ENCODE measurements around the gene BANP.

DNA sequence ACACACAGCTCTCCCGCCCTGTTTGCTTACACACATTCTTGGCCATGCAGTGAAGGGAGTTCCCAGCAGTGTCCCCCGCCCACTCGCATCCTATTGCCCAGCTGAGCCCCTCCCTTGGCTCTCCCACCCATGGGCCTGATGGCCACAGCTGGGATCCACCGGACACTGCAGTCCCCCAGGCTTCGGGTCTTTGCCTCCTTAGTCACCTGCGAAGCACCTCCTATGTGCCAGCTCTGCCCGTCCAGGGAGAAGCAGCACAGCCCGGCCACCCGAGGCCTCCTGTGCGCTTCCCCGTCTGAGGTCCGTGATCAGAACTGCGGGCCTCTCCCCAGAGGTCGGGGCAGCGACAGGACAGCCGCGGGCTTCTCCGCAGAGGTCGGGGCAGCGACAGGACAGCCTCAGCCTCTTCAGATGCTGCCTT is 136.9 kb downstream of the BANP start:
- no peak for TF ChIP-seq EZH2phosphoT487 (IDR thresholded peaks at IDR 0.05; ENCODE audit: borderline replicate concordance, low read length)
- TF ChIP-seq, protein P1, sequence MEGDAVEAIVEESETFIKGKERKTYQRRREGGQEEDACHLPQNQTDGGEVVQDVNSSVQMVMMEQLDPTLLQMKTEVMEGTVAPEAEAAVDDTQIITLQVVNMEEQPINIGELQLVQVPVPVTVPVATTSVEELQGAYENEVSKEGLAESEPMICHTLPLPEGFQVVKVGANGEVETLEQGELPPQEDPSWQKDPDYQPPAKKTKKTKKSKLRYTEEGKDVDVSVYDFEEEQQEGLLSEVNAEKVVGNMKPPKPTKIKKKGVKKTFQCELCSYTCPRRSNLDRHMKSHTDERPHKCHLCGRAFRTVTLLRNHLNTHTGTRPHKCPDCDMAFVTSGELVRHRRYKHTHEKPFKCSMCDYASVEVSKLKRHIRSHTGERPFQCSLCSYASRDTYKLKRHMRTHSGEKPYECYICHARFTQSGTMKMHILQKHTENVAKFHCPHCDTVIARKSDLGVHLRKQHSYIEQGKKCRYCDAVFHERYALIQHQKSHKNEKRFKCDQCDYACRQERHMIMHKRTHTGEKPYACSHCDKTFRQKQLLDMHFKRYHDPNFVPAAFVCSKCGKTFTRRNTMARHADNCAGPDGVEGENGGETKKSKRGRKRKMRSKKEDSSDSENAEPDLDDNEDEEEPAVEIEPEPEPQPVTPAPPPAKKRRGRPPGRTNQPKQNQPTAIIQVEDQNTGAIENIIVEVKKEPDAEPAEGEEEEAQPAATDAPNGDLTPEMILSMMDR (conservative IDR thresholded peaks at IDR 0.05; ENCODE audit: low read depth, low read length): no peak

Measured in PC-3 (cell line).